ENCODE results near the gene EFNA3. TPM values are rescaled to one million over a fixed set of nuclear protein-coding genes. Genes with fewer than 3 reads are reported as not detected.

Gene EFNA3
- total RNA-seq, 1 experiment from 2014 or later, result 12.5 TPM

- Mint-ChIP-seq H3K36me3 (no peaks in the 10 kb centered on the region), H3K9me3 (no peaks in the 10 kb centered on the region), H3K4me3 (peak overlapping the region; percentile 32), H3K4me1 (peaks cover 28% of the 10 kb centered on the region), H3K27ac (no peak overlapping the region), H3K27me3 (ENCODE audit: low read depth) (peaks cover 12% of the 10 kb centered on the region)
- peak; percentile 80 for ATAC-seq
- ChIA-PET POLR2A (interaction anchor here (0.5 to 1.6 kb wide), 11 partner anchors 9 to 120 kb away, joined by 3 to 9 read pairs (median 5); partner anchors contain the start of genes KRTCAP2, SHC1 and SLC50A1), CTCF (interaction anchor here (0.5 to 6.8 kb wide), 58 partner anchors 9 to 571 kb away, joined by 3 to 605 read pairs (median 6); partner anchors contain the start of genes ADAM15, CLK2, DPM3 and EFNA1)
- DNase-seq (ENCODE audit: low spot score), result peak; percentile 94
- no peak for TF ChIP-seq AFF4 (CRISPR knock-in tag; IDR thresholded peaks at IDR 0.05; ENCODE audit: borderline replicate concordance)
- TF ChIP-seq SP1 (CRISPR knock-in tag; conservative IDR thresholded peaks at IDR 0.05), result no peak
- no peak for TF ChIP-seq FOXP4 (CRISPR knock-in tag; IDR thresholded peaks at IDR 0.05)
- no peak for TF ChIP-seq ZNF512 (CRISPR knock-in tag; IDR thresholded peaks at IDR 0.05; ENCODE audit: borderline replicate concordance)
- no peak for TF ChIP-seq MYBL2 (CRISPR knock-in tag; IDR thresholded peaks at IDR 0.05)
- TF ChIP-seq JAZF1 (CRISPR knock-in tag; IDR thresholded peaks at IDR 0.05), result no peak
- TF ChIP-seq USF2 (CRISPR knock-in tag; IDR thresholded peaks at IDR 0.05), result peak; percentile 73
- no peak for TF ChIP-seq CDX4 (CRISPR knock-in tag; IDR thresholded peaks at IDR 0.05; ENCODE audit: borderline replicate concordance)
- no peak for TF ChIP-seq SOX15 (CRISPR knock-in tag; IDR thresholded peaks at IDR 0.05)
- TF ChIP-seq TP53 (CRISPR knock-in tag; IDR thresholded peaks at IDR 0.05), result no peak
- TF ChIP-seq NR2C2 (CRISPR knock-in tag; IDR thresholded peaks at IDR 0.05), result no peak
- peak; percentile 99 for TF ChIP-seq CTCF (IDR thresholded peaks at IDR 0.05)
- no peak for TF ChIP-seq SMAD3 (CRISPR knock-in tag; IDR thresholded peaks at IDR 0.05; ENCODE audit: borderline replicate concordance)
- no peak for TF ChIP-seq STAT6 (CRISPR knock-in tag; conservative IDR thresholded peaks at IDR 0.05; ENCODE audit: low read depth)
- no peak for TF ChIP-seq ETV6 (CRISPR knock-in tag; IDR thresholded peaks at IDR 0.05)
- no peak for TF ChIP-seq E2F5 (CRISPR knock-in tag; IDR thresholded peaks at IDR 0.05)
- TF ChIP-seq USF1 (CRISPR knock-in tag; IDR thresholded peaks at IDR 0.05), result peak; percentile 66; the same call in 1 of the 2 replicates
- no peak for TF ChIP-seq ZNF317 (CRISPR knock-in tag; IDR thresholded peaks at IDR 0.05; ENCODE audit: borderline replicate concordance, low read depth)
Measured at GRCh38 chr1:155091071-155092051, 12.7 kb downstream of the EFNA3 start.
